Amniotic stem cell (primary cell): ENCODE measurements around the gene ITPRID2.
"Not testable (repeated sequence)": the region's sequence is repeated elsewhere in the genome, so short reads cannot be mapped to it uniquely, and the experiment has no call there.

Source experiments
- DNase-seq: peaks from one replicate; lab custom pipeline; 2025; lab: John Stamatoyannopoulos, UW

ITPRID2 gene

DNA sequence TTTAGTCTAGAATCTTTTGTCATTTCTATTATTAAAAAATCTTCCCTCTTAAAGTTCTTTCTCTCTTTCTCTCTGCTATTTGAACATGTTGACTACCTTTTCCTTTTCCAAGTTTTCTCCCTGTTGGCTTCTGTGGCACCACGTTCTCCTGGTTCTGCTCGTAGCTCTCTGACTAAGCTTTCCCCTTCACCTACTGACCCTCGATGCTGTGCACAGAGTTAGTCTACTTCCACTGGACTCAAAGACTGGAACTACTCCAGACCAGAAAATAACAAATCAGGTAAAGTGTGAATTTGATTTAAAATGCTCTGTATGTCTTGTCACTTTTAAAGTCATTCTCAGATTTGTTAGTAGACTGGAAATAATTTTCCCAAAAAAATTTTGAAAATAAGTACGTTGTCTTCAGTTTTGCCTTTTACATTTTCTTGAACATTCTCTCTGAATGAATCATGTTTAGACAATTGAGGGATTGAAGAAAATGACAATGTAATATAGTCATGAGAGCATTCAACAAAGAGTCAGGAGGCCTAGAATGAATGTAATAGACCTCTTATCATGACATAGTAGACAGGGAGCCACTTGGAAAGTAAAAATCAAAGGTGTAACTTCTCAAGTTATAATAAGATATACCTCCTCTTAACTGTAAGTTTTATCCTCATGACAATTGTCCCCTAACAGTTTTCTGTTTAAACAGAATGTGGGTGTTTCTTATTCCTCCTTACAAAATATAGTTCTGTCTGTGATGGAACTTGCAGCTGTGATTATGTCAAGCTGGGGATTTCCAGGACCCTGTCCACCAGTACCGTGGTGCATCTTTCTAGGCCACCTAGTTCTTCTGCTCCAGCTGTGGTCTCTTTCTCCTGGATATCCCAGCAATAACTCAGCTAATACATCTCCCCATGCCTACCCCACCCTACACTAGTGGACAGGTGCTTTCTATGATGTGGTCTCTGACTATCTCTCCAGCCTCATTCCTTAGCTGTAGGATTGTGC is 25.5 kb downstream of the ITPRID2 start:
- no peak for DNase-seq

DNA sequence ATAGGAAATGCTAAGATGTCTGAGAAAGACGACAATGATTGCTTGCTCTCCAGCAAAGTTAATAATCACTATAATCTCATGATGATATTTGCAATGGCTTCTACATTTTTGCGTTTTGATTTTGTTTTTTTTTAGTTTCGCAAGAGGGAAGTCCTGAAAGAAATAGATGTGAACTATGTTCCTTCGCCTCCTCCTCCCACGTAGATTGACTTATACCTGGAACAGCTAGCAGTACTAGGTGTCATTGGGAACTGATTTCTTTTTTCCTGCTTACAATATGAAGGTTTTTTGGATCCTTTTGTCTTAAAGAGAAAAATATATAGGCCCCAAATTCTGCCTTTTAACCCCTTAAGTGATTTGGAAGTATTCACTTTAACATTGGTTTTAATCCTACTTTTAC is 26.7 kb downstream of the ITPRID2 start:
- DNase-seq = no peak

DNA sequence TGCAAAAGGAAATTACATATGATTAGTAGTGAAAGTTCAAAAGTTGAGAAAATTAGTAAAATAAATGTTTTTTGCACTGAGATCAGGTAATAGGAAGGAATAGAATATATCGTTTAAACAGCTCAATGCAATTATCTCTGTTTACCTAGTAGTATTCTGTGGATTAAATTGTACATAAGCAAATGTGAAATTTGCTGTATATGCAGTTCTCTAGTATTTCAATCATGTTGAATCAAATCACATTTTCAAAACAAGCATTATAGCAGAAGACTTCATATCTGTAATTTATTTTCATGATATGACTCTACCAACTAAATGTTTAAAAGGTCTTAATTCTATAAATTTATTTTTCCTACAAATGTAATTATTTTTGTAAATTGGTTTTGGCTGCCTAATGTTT is 31.6 kb downstream of the ITPRID2 start:
- DNase-seq = no peak

DNA sequence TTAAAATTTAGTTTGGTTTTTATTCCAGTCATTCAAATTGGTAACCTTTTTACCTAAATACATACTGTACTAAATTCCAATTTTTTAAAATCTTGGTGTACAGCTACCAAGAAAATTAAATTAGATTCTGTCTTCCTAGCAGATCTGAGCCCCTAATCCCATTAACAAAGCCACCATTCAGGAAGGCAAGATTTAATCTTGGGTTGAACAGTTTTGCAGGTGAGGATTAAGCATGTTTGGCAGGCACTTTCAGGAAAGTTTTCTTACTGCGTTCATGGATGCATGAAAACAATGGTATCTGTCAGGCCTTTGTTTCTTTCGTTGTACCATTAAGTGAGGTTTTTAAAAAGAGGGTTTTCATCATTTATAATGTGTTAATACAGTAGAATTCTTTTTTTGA is 32.8 kb downstream of the ITPRID2 start:
- no peak for DNase-seq

DNA sequence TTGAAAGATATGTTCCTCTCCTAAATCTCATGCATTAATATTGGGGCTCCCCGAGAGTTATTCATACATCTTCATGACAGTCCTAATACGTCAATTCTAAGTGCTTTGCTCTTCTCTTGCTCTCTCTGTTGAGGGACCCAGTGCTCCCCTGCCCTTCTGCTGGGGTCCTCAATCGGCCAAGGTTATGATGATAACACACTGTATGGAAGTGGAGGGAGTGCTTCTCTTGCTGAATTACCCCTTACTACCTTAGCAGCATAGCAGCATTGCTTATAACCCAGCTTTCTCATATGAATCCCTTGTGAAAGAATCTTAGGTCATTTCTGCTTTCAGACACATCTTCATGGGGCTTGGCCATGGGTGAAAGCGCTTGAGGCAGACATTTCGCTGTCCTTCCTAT is 43.2 kb downstream of the ITPRID2 start:
- no peak for DNase-seq

DNA sequence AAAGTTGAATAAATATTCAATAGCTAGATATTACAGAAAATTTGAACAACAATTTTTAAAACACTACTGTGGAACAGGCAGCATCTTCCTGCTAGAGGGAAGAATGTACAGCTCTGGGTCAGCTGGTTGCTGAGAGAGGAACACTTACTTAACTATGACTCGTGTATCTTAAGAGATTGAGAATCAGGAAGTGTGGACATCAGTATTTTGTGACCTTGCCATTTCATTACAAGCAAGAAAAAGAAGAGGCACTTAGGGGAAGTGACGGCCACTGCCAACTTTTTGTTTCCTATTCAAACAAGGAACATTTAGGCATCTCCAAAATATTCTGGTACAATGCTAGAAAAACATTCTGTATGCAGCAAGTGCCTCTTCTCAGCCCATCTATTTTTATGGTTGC is 45.9 kb downstream of the ITPRID2 start:
- DNase-seq = no peak

DNA sequence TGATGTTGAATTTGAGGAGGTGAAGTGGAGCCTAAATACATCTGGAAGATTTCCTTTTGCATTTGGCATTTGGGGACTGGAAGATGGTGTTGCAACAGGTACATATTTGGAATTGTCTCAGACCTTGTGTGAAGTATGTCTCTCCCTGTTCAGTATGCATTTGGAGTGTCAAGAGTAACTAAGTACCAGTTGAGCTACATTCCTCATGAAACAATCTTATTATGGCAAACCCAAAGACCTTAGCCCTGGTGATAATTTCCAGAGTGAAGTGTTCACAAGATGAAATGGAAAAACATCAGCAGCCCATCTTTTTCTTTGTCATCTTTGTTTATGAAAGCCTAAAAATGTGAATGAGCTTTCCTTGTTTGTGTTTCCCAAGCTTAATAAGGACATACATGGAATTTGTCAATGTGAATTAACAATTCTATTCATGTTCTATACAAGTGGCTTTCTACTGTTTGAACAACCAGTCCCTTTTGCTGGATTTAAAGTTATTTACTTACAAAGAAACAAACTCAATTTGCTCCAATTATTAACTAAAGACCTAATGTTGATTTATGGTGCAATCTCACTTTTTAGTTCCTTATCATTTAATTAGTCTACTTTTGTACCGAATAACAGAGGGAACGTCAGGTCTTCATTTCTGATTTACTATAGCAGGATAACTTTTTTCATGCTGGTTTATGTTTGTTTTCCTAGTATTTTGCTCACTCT is 52.0 kb downstream of the ITPRID2 start:
- DNase-seq = no peak

DNA sequence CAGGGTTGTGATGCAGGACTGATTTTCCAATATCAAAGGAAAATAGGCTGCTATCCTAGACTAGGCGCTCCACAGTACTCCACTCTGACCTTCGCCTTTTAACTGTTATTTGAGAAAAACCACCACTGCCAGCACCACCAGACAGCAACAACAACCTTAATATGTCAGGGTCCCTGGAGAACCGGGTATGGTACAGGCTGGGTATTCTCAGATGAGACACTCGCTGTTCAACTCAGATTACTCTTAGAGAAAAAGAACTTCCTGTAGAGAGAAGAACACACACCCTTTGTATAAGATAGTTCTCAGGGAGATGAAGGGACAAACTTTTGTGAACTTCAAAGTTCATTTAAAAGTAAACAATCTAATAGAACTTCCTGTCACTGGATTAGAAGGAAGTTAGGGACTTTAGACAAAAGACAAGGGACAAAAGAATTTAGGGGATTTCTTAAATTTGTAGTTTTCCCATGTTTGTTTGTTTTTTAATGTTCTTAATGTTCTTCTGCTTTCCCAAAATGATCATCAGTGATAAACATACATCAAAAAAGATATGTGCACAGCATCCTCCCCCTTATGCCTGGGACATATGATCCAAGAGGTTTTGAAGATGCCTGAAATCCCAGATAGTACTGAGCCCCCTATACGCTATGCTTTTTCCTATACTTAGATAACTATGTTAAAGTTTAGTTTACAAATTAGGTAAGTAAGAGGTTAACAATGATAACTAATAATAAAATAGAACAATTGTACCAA is 52.8 kb downstream of the ITPRID2 start:
- DNase-seq = no peak

DNA sequence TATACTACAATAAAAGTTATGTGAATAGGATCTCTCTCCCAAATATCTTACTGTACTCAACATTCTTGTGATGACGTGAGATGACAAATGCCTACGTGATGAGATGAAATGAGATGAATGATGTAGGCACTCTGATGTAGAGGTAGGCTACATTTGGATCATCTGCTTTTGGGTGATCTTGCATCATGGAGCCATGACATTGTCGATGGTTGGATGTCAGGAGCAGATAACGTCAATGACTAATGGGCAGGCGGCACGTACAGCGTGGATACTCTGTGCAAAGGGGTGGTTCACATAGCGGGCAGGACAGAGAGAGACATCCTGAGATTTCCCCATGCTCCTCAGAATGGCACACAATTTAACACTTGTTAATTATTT is 53.4 kb downstream of the ITPRID2 start:
- DNase-seq = no peak

DNA sequence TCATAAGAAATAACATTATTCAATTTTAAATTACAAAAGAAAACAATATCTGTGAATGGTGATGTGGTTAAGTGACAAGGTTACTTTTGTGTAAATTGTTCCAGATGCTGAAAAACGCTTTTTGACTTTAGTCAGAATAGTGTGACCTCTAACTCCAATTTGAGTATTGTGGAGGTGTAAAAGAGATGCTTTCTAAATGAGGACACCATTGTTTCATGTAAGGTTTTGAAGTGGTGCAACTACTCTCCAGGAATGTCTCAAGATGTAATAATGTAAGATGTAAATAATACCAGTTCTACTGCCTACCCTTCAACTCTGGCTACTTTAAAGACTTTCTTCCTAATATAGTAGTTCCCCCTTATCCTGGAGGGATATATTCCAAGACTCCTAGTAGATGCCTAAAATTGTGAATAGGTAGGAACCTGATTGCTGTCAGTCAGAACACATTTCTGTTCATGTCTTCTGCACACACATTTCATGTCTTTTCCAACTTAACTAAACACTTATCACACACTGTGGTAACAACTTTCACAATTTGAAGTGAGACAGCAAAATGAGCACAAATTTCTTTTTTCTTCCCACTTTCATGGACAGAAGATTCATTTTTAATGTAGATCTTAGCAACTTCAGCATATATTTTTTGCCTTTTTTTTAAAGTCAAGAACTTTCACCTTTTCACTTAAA is 55.1 kb downstream of the ITPRID2 start:
- no peak for DNase-seq

DNA sequence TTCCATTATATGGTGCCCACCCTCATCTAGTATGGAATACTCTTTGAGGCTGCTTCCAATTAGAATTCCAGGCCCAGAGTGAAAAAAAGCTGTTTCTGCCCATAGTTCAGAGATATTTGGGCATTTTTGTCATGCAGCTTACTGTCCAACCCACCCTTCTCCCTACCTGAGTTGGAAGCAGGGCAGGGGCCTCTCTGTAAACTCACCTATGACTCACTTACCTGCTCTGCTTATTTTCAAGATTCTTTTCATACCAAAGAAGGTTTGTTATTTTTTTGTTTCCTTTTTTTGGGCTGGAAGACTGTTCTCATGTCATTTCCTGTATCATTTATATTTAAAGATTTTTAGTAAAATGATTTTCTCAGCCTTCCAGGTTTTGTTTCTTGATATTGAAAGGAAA is 55.7 kb downstream of the ITPRID2 start:
- DNase-seq = no peak

DNA sequence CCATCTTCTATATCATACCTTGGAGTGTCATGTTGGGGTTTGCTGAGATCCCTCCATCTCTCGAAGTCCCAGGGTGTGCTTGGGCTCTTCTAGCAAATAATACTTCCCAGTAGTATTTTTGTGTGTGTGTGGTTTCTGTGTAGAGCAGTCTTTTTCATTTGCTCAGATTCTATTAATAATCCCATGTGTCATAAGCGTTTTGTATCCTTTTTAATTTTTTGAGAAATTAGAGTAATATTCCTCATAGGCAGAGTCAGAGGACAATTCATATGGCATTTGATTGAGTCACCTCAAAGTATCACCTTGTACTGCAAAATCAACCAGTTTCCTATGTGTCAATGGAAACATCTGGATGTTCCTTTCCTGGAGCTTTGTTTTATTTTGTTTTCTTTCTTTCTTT is 56.7 kb downstream of the ITPRID2 start:
- no peak for DNase-seq

DNA sequence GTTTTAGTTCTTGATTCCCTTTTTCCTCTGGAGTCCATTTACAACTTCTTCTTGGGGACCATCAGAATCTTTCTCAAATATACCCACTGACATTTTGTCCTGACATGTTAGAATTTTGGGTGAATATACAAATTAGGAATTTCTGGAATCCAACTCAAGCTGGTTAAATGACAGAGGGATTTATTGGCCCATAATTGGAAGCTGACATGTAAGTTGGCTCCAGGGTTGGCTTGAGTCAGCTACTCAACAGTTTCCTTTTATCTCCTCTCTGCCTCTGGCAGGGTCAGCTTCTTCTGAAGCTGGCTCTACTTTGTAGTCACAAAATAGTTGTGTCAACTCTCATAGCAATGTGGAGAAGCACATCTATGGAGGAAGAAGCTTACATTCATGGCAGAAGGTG is 57.5 kb downstream of the ITPRID2 start:
- no peak for DNase-seq

DNA sequence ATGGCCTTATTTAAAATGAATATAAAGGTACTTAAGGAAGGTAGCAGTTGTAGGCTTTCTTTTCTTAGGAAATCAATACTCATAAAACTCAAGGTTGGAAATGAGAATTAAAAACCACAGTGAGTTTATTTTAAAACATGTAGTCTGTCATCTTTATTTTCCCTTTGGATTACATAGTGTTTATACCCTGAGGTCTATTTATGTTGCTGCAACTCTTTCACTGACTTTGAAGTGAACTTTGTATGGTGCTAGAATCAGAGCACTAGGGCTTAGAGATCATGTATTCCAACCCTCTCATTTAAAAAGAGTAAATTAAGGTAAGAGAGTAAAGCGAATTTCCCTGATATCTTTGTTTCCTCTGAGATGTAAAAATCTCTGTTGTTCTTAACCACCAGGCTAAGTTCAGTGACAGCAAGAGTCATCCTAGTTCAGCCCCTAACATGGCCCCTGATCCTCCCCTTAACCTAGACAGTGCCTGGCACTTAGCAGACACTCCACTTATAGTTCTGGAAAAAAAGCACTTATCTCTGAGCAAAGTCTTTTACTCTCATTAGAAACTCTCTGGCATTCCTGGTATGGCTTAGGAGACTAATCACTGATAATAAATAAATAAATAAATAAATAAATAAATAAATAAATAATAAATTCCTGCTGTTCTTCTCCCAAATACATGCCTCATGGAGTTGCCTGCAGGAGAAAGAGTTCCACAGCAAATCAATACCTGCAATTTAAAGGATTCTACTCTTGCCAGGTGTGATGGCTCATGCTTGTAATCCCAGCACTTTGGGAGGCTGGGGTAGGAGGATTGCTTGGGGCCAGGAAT is 61.1 kb downstream of the ITPRID2 start:
- DNase-seq = no peak

DNA sequence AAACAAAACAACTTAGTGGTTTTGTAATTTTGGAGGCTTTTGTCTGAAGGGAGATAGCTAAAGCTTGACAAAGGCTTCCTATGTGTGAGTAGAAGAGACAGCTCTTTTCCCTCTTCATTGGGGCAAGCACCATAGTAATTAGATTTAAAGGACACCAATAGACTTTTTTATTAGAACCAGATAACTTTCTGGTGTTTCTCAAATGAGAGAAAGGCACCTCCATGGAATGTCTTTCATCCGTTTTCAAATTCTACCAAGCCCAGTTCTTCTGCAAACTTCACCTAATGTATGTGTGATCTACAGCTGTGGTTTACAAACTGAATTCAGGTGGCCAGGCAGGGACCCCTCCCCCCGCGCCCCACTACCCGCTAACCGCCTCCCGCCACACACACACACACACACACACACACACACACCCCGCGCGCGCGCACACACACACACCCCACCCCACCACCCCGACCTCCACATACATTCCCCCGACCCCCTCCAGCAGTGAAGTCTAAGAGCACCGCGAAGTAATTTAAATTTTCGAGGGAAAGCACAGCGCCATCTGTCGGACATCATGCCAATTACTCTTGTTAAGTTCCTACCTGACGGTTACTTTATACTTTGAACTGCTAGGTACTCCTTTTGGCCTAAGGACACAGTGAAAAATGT is 62.5 kb downstream of the ITPRID2 start:
- DNase-seq = no peak

DNA sequence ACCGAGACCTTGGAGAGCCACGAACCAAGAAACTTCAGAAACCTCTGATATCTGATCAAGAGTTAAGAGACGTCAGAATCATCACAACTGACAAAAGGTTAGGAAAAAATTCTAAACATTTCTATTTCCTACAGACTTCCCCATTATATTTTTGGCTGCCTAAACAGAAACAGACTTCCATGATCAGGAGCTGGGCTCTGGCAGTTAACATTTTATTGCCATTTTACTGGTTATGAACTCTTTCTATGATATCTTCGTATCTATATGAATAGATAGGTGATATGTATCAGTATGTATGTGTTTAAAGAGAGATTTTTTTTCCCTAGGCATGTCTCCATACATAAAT is 63.0 kb downstream of the ITPRID2 start:
- DNase-seq = no peak

DNA sequence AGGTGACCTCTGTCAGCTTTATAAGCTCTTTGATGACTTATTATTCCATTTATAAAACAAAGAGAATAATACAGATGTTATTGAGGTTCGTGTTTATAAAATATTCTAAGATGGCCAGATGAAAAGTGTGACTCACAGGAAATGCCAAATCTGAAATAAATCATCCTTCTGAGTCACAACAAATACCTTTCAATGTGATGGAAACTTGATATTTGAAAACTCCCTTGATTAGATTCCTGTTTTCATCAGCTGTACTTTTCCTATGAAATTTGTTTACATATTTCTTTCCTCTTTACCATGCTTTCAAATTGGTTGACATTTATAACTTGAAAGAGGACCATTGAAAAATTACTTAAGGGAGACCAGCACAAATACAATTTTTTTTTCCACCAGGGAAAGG is 63.5 kb downstream of the ITPRID2 start:
- DNase-seq = peak; percentile 47

DNA sequence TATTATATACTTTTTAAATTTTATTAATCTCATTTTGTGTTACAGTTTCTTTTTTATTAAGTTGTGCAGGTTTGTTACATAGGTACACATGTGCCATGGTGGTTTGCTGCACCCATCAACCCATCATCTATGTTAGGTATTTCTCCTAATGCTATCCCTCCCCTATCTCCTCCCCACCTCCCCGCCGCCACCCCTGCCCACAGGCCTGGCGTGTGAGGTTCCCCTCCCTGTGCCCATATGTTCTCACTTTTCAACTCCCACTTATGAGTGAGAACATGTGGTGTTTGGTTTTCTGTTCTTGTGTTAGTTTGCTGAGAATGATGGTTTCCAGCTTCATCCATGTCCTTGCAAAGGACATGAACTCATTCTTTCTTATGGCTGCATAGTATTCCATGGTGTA is 64.3 kb downstream of the ITPRID2 start:
- not testable (repeated sequence) for DNase-seq

DNA sequence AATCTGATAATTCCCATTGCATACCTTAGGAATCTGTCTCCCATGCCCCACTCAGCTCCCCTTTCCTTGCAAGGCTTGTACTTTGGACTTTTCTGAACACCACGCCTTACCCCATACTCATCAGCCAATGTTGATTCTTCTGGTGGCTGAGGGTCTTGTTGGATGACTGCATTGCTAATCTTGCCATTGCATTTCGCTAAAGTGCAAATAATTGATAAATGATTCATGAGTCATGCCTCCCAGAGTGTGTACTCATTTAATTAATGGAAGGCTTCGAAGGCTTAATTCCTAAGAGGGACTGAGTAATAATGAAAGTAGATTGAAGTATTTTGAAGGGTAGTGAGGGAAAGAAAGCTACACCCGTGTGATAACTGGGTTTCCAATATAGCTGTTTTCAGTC is 66.1 kb downstream of the ITPRID2 start:
- DNase-seq = no peak

DNA sequence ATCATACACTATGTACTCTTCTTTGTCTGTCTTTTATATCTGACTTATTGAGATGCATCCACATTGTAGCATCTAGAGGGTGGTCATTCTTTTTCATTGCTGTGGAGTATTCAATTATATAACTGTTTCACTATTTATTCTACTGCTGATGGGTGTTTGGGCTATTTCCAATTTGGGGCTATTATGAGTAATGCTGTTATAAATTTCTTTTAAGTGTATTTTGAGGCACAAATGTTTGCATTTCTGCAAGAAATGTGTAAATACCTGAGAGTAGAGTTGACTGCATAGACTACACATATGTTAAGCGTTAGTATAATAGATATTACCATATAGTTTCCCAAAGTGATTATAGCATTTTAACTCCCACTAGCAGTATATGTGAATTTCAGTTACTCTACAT is 67.2 kb downstream of the ITPRID2 start:
- no peak for DNase-seq

DNA sequence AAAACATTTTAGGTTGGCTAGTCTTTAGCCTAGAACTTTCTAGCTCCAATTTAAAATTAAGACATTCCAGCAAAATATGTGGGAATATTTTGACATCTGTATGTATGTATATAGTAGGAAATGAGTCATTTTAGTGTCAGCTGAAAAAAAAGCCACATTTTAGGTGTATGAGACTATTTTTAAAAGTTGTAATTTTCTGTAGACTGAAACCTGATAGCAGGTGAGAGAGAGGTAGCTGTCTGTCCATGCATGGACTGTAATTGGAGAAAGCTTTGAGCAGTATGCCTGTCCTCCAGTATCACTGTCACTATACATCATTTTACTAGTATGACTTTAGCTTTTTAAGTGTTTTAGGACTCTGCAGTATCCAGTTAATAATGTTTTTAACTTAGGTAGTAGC is 68.0 kb downstream of the ITPRID2 start:
- DNase-seq = no peak
